GM19238 (cell line): ENCODE measurements around the gene PM20D2.

Experiments used
- DNase-seq: peaks from one replicate; pipeline ENCODE4 v3.0.0; 2011; ENCODE audit warnings: low spot score; ENCODE audit not compliant: insufficient read length

The PM20D2 gene

GRCh38 chr6:89200706-89201215 is 54.9 kb downstream of the PM20D2 start:
- DNase-seq, result no peak

DNA sequence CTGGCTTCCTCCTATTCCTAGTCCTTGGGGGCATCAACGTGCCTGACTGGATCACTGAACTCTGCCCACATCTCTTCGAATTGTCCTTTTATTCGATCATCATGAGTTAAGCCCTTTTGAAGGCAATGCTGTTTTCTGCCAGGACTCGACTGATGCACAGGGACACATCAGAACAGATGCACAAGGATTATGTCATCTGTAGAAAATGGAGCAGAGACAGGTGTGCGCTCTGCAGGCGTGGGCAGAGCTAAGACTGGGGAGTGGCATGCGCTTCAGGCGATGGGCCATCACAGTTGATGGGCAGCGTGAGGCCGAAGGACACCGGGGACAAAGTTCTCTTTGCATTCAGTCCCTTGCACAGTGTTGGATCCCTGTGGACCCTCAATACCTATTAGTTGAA is 58.2 kb downstream of the PM20D2 start:
- DNase-seq, result no peak

GRCh38 chr6:89205819-89206218 is 60.0 kb downstream of the PM20D2 start:
- no peak for DNase-seq

GRCh38 chr6:89208551-89208950 is 62.7 kb downstream of the PM20D2 start:
- no peak for DNase-seq

DNA sequence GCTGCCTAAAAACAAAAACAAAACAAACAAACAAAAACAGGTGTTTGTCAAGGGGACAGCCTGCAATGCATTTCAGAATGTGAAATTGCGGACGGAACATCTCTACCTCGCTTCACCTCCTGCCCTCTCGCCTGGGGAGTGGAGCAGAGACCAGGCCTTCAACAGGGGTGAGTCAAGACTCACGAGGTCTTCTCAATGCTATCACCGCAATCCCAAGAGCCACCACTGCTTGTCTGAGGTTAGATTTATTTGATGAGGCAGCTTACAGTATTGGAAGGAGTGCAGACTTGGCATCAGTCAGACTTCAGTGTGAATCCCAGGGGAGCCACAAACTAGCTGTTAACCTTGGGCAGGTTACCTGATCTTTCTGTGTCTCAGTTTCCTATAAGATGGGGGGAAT is 63.6 kb downstream of the PM20D2 start:
- no peak for DNase-seq

- no peak for DNase-seq
These were observed 66.6 kb downstream of the PM20D2 start for GRCh38 chr6:89212472-89212871.

DNA sequence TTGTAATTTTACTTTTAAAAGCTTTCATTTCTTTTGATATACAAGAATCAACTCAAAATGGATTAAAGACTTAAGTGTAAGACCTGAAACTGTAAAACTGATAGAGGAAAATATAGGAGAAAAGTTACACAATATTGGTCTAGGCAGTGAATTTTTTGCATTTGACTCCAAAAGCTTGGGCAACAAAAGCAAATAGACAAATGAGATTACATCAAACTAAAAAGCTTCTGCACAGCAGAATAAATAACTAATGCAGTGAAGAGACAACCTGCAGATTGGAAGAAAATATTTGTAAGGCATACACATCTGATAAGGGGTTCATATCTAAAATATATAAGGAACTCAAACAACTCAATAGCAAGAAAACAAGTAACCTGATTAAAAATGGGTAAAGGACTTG is 68.3 kb downstream of the PM20D2 start:
- DNase-seq, result no peak
